ENCODE measurements around the gene PLD6.
A peak's percentile ranks its signal among the peaks of the same experiment; 100 is the strongest.
"Not testable (repeated sequence)": the region's sequence is repeated elsewhere in the genome, so short reads cannot be mapped to it uniquely, and the experiment has no call there.

The PLD6 gene

DNA sequence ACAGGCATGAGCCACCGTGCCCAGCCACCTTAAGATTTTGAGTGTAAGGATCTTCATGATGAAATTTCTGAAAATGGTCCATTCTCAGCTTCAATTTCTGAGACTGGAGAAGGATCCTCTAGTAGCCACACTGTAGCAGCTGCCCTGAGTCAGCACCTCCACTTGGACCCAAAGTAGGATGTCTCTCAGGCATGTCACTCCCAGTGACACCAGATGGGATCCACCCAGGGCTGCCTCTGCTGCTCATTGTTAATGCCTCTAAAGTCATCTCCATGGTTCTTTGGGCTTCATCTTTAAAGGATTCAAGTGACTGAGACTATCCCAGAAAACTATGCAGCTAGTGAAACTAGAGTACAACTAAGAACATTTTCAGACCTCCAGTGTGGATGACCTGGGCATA lies 7.9 kb downstream of the PLD6 start:
- DNase-seq: no peak

DNA sequence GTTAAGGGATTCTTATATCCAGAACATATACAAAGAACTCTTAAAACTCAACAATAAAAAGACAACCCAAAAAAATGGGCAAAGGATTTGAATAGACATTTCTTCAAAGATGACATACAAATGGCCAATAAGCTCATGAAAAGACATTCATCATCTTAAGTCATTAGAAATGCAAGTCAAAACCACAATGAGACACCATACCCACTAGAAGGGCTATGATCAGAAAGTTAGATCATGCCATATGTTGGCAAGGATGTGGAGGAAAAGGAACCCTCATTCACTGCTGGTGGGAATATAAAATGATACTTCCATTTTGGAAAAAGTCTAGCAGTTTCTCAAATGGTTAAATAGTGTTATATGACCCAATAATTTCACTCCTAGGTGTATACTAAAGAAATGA lies 9.4 kb downstream of the PLD6 start:
- DNase-seq: no peak

DNA sequence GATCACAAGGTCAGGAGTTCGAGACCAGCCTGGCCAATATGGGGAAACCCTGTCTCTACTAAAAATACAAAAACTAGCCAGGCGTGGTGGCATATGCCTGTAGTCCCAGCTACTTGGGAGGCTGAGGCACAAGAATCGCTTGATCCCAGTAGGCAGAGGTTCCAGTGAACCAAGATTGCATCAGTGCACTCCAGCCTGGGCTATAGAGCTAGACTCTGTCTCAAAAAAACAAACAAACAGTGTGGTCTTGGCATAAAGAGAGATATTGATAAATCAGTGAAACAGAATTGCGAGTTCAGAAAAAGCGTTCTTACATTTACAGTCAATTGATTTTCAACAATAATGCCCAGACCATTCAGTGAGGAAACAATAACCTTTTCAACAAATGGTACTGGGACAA lies 10.7 kb downstream of the PLD6 start:
- DNase-seq: not testable (repeated sequence)

DNA sequence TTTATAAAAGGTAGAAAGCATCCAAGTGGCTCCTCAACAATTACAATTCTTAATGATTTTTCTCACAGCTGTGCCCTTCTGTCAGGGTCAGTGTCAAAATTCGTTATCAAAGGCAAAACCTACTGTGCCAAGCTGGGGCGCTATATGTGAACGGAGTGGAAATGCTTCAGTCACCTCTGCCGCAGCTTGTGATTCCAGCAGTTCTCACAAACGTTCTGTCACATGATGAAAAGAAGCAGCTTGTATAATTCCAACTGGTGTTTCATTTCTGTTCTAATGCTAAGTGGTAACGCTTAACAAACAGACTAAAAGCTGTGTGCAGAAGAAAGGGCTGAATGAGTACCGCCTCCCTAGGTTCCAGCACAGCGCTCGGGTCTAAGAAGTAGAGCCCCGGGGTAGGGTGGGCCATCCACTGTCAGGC lies 14.2 kb downstream of the PLD6 start:
- no peak for DNase-seq

DNA sequence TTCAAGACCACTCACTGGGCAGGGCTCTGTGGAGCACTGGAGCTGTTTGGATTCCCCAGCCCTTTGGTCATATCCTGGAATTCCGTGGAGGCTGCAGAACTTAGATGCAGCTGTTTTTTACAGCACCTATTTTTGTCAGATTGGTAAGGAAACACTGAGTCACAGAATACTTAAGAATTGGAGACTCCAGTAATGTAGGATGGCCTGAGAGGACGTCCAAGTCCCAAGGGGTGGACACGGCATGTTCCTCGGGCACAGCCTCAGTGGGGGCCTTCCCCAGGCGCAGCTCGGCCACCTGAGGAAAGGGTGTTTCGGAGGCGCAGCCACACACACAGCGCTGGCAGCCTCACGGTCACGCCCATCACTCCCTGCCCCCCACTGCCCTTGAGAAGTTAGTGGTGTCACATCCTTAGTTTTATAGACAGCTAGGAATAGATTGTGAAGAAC lies 14.8 kb downstream of the PLD6 start:
- no peak for DNase-seq

DNA sequence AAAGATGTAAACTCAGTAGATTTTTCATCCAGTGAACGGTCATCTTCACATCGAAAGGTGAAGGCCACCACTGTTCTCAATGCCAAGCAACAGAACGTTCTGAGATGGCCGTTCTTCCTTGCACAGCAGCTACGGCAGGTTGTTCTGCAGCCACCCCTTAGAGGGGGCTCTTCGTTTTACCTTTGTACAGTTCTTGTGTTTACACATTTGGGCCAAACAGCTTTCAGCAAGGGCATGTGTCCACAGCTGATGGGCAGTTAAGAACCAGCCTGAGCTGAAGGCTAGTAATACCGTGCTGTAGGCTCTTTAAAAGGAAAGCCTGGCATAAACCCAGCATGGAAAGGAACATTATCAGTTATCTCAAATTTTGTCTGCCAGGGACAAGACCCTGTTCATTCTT lies 15.9 kb downstream of the PLD6 start:
- DNase-seq: no peak

DNA sequence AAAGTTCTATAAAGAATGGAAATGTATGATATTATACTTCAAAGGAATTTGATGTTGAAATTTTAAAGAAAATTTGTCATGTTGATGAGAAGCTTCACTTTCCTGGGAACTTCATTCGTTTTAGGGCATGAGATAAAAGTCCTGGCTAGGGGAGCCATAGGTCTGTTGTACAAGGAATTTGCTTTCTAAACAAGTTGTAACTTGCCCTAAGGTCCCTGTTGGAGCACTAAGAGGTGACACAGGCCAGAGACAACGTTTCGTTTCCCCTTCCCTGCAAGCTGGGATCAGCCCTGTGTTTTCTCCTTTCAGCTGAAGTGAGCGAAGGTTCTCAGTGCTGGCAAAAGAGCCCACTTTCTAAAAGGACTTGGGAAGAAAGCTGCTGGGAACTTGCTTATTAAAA lies 16.6 kb downstream of the PLD6 start:
- DNase-seq: no peak

DNA sequence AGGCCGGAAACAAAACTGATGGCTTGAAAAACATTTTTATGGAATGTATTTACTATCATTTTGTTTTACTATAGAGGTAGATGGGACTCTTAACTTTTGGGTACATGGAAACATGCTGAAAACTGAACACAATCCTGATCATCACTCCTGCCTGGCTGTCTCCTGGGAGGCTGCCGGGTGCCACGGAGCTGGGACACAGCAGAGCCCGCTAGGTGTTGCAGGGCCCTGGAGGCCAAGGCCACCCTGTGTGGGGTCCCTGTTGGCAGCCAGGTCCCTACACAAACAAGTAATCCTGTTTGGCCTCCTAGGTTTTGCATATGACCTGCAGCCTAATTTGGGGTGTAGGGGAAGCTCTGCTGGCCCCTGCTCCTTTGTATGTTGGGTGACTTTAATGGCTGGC lies 17.5 kb downstream of the PLD6 start:
- DNase-seq: no peak

DNA sequence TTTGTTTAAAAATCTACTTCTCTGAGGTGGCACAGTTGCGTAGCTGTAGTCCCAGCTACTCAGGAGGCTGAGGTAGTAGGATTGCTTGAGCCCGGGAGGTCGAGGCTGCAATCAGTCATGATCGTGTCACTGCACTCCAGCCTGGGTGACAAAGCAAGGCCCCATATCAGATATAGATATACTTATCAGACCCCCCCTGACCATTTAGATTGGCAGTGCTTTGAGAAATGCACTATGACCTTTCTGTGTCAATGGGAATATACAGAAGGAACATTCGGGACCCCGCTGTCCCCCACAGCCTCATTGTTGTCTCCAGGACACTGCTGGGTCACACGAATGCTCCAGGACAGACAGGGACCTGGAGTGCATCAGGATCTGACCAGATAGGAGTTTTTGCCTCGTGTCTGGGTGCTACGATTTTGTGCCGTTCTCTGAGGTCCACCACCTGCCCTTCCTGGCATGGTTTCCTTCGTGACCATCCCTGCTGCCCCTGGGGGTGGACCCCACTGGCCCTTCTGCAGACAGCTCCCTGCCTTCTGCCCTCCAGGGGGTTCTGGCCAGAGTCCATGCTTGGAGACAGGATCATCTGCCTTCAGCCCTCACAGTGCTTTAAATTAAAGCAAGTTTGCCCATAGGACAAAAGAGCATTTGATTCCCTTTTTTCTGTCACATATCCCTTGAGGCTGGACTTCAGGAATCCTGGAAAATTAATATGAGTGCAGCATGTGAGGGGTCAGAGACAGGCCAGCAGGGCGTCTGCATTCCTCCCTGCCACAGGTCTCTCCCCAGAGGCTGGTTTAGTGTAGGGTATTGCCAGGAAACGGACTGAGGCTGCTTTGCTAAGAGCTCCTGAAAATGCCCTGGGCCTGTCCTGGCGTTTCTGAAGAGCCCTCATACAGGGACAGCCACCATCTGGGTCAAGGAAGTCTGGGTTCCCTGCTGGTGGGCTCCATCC lies 19.3 kb downstream of the PLD6 start:
- DNase-seq: no peak

DNA sequence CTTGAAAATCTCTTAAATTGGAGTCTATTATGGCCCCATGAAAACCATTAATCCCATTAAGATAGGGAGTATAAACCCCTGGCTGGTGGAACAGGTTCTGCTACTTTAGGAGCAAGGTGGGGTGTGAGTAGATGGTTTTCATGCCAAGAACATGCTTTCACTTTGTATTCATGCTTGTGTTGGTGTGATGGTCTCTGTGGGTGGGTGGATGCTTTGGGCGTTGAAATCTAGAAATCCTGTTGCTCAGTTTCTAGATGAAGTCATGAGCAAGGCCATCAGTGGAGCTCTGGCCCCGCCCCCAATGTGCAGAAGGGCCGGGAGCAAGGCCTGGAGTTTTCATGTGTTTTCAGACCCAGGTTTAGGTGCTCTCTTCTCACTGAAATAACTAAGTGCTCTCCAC lies 20.1 kb downstream of the PLD6 start:
- peak in 1 of 5 donors; percentile 85 for DNase-seq

DNA sequence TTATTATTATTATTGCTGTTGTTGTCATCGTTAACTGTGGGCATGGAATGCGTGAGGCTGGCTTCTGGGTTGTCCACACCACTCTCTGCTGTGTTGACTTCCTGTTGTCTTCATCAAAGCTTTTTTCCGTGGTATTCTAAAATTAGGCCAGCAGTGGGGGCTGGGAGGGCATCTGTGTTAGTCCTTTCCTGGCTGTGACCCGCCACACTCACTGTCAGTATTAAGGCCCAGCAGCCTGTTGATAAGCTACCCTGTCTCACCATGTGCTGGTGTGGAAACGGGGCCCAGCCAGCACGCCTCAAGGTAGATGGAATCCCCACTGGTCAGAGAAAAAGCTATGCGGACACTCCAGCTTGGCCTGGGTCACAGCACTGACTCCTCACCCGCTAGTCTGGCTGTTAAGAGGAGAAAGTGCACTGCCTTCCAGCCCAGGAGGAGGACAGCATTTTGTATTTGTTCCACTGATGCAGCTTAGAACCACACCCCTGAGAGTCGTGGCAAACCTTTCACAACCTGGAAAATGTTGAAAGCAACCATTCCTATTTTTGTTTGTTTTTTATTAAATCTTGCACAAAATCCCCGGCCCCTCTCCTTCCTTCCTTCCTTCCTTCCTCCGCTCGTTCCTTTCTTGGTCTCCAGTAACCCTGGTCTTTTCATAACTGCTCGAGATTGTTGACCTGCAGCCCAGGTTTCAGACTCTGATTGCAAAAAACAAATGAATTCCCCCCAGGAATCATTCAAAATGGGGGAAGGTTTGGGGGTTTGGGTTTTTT lies 21.0 kb downstream of the PLD6 start:
- peak in 1 of 5 donors; percentile 58 for DNase-seq

DNA sequence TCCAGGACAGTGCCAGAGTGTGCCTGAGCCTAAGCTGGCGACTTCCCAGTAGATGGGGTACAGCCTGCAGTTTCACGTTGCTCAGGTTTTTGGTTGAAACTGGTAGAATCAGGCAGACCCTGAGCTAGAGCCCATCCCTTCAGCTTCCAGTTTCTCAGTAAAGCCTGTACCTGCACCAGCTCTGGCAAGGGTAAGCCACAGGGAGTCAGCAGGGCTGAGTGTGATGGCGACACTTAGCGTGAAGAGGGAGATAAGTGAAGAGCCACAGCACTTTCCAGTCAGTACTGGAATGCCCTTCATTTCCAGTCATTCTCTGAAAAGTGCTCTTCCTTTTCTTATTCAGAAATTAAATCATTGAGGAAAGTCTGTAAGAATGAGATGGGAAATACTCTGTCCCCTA lies 22.4 kb downstream of the PLD6 start:
- DNase-seq: no peak

DNA sequence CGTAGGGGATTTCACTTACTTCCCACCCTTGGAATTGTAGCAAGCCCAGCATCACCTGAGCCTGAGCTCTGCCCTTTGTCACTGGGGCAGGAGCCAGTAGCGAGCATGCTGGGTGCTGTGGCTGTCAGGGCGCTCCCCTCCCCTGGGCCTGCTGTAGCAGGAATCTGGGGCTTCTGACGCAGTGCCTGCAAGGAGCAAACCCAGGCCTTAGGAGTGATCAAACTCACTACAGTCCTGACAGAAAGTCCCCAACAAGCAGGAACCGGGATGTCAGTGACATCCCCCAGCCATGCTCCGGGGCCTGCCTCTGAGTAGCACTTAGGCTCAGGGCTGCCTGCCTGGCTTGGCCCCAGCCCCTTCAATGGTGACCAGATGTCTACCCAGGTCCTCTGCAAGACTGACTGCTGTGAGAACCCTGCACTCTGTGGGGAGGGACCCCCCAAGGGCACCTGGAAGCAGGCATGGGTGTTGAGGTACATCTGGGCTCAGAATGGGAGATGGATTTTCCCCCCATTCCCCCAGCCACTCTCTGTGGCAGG lies 23.5 kb downstream of the PLD6 start:
- DNase-seq: no peak

DNA sequence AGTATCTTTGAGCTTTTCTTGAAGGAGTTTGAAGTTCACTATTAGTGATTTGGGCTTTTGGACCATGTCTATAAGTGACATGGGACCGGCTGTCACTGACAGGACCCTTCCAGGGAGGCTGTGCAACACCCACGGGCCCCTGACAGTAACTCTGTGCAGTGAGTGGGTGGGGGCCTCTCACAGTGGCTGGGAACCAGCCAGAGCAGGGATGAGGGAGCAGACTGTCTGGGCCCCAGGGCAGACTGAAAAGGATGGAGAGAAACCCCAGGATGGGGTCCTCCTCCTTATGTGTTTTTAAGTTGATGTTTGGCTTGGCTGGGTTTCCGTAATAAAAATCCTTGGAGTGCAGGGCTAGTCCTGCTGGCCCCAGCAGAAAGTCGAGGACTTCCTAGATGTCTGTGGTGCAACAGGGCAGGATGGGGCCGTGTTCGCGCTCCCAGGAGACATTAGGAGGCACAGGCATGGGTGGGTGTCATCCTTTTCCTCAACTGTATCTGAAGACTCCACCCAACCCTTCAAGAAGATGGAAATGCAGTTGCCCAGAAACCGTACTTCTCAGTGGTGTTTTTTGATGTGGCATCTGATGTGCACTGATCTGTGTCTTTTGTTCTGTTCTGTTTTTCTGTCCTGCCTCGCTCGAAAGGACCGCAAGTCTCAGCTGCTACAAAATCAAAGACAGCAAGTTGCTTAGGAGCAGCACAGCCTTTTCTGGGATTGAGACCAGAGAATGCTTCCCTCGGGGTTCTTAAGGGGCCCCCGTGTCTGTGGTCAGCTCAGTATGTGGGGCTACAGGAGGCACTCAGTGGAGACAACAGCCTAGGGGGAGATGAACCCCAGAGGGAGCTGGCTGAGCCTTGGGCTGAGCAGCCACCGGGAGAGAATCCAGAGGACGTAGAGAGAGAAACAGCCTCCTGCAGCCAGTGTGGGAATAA lies 24.2 kb downstream of the PLD6 start:
- DNase-seq: peak in 2 of 5 donors; percentile 34 to 74

DNA sequence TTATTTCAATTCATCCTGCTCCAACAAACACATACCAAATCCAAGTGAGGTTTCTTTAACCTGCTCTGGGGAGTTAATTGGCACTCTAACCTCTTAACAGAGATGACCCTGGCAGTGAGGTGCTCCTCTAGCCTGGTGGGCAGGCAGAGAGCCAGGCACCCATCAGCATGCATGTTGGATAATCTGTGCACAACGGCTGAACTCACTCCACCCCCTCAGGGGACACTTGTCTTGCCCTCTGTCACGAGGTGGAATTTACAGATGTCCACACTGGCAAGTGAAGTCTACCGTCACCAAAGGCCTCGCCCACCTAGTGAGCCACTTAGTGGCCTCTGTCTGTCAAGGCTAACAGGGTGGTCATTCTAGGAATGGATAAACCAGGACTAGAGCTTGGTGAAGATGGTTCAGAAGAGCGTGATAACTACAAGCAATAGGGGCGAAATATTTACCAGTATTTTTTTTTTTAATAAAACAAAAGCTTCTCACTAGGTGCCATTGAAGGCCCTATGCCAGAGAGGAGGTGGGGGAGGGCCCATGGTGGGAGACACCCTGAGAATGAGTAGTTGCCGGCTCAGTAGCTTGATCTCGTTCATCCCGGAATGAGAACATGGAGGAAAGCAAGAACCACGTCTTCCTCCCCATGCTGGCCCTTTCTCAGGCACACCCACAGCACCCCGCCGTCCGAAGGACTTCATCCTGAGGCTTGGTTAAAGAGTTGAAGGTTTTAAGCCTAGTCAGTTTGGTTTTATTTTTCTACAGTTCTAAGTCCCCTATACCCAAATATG lies 25.2 kb downstream of the PLD6 start:
- DNase-seq: no peak

DNA sequence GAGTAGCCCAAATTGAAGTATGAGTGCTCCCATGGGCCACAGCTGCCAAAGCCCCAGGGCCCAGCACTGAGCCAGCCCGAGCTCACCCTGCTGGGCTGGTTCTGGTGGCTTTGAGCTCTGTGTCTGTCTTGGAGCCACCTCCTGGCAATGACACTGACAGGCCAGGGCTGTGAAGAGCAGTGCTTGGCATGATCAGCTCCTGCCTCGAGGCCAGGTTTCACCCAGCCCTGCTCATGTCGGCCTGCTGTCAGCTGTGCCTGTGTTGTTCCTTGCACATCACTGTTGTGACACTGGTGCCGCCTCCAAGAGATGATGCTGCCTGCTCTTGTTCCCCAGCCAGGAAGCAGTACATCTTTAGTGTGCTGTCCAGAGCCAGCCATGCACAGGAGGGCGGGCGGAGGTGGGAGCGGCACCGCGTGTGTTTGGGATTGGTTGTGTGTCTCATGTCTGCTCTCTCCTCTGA lies 26.0 kb downstream of the PLD6 start:
- peak in 1 of 5 donors; percentile 62 for DNase-seq

DNA sequence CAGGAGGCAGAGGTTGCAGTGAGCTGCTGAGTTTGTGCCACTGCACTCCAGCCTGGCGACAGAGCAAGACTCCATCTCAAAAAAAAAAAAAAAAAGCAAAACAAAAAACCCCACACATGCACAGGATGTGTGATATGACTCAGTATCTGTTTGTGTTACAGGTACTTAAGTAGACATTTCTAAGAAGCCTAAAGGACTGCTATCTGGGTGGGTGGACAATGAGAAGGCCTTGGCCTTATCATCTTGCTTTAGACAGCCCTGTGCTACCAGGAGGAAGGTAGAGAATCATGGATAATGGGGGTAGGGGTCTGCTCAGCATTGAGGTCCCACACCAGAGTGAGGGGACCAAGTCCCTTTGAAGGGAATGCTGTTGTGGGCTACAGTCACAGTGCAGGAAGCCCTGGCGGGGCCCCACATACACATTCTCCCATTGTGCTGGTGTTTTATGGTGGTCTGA lies 26.7 kb downstream of the PLD6 start:
- DNase-seq: peak in 1 of 5 donors; percentile 87

DNA sequence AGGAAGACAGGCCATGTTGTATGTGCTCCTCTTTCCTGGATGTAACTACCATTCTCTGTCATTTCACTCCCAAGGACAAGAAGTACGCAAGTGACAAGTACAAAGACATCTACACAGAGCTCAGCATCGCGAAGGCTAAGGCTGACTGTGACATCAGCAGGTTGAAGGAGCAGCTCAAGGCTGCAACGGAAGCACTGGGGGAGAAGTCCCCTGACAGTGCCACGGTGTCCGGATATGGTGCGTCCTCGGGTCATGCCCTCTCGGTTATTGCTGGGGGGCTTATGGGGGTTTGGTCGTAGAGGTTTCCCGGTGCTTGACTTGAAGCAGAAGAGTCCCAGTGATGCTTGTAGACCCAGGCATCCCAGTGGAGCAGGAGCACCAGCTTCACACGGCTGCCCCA lies 29.0 kb downstream of the PLD6 start:
- DNase-seq: peak in 1 of 5 donors; percentile 48

DNA sequence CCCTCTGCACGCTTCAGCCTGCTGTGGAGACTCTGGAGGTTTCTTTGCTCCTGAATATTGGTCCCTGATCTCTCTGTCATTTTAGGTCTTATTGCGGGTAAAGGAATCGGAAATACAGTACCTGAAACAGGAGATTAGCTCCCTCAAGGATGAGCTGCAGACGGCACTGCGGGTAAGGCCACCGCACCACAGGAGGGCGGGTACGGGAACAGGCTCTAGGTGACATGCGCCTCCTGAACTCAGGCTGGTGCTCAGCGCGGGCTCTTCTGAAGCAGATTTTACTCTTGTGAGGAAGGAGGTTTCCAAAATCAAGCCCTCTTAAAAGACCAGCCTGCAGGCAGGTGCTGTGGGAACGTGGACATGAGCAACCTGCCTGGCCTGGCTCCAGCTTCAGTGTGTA lies 29.8 kb downstream of the PLD6 start:
- peak in 2 of 5 donors; percentile 25 to 47 for DNase-seq

DNA sequence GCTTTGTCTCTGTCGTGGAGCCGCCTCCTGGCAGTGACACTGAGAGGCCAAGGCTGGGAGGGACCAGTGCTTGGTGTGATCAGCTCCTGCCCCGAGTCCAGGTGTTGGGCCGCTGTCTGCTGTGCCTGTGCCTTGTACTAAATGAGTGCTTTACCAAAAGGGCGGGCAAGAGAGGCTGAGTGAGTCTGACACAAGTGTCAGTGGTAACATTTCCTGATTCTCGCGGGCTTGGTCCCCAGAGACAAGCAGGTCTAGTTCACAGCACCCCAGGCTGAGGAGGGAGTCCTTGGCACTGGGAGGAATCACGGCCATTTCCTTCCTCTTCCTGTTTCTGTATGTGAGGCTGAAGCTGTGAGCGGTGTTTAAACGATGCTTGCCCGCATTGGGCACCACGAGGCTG lies 30.2 kb downstream of the PLD6 start:
- peak in 1 of 5 donors; percentile 43 for DNase-seq

DNA sequence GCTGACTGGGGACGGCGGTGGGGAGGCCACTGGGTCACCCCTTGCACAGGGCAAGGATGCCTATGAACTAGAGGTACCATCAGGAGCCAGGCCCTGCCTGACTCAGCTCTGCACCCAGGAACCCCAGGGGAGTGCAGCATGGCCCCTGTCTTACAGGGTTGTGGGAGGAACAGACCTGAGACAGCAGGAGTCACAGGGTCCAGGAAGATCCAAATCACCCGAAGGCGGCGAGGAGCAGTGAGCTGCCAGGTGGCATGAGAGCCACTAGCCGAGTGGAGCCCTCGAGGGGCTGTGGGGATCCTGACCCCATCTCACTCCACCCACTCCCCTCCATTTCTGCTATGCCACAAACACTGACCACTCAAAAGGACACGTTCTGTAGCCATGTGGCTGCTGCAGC lies 30.8 kb downstream of the PLD6 start:
- no peak for DNase-seq

Data from T-helper 1 cell (primary cell).